Left ventricle myocardium superior (tissue), 1 donor: ENCODE data around the gene FAM168A. TPM values are rescaled to one million over a fixed set of nuclear protein-coding genes. Genes with fewer than 3 reads are reported as not detected.

ENCODE experiments used
- ATAC-seq: fragments of 200-7000 bp; cut with Tn5 transposase; one replicate; pipeline ENCODE4 v1.9.1; 2020; ENCODE audit warnings: mild to moderate bottlenecking, moderate library complexity
- DNase-seq: peaks from one replicate; pipeline ENCODE4 v3.0.0-alpha.2; 2020
- intact Hi-C: fragments of 100-400 bp; cut with micrococcal nuclease; formaldehyde crosslinking; loops from one replicate; pipeline ENCODE4 v1.11.0; 2022
- total RNA-seq: library from RNA; stranded (reverse); fragmentation: NEBNext Ultra II Directional; extraction: Animal tissue kit (Norgen Biotek cat#: 25700); gene quantifications from one replicate; pipeline ENCODE4 v1.2.1, GENCODE V29; 2021
- donor health status: DM: no; HTN: yes; CAD: no; lungs with severe emphysema.

Gene FAM168A
- total RNA-seq, 1 donor from 2014 or later = 30.6 TPM

GRCh38 chr11:73529204-73529530 lies 68.7 kb downstream of the FAM168A start:
- intact Hi-C loops = no loop called here
- no peak for DNase-seq
- ATAC-seq = no peak

DNA sequence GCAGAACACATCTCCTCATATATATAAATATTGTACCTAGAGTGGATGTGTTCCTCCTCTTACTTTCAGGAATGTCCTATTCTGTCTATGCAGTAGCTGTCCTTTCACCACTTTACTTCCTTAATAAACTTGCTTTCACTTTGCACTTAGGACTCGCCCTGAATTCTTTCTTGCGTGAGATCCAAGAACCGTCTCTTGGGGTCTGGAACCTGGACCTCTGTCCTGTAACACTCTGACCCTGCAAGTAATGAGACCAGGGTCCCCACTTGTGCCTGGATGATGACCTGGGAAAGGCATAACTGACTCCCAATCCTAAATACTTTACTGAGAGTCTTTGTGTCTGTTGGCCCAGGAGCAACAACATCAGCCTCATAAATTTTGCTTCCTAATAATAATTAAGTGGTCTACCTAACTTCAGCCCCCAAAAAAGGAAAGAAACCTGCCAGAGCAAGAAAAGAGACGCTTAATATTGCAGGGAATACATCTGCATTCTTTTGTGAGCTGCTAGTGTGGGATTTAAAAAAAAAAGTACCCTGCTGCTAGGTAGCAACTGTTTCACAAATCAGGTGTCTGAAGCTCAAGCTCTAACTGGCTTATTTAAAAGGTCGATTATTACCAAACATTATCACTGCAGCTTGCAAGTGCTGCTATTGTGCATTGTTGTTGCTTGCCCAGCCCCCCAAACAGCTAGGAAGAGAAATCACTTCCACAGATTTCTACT lies 69.3 kb downstream of the FAM168A start:
- ATAC-seq (peak; percentile 59), DNase-seq (no peak)
- intact Hi-C loops = no loop called here

DNA sequence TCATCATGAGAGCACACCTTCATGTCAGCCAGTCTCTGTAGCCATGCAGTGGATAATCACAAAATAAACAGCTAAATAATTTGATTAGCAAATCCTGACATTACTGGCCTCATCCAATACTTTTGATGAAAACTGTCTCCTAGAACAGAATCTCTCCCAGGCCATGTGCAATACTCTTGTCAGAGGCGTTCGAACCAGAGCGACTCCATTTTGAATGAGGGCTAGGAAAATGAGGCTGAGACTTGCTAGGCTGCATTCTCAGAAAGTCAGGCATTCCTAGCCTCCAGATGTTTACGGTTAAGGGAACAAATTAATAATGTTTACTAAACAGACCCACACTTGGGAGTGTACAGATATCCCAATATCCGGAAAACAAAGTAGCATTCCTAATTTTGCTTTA lies 69.9 kb downstream of the FAM168A start:
- intact Hi-C loops = no loop called here
- ATAC-seq = no peak

DNA sequence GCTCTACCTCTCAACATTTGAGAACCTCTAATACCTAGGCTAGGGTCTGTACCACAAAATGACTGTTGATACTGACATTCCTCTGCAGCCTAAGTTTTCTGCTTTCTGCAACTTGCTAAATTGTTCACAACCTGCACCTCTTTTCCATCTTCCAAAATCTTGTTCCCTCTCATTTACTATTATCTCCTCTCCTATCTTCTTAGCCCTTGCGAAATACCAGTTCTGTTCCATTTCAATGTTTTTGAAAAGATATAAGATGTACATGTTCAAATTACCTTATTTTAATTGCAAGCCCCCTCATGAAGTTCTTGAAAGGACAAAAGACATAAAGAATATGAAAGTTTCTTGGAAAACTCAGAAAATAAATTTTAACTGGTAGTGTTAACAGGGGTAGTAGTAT lies 72.3 kb downstream of the FAM168A start:
- intact Hi-C loops = no loop called here
- no peak for ATAC-seq

More for the DNA sequence above, 69.9 kb downstream of the FAM168A start:
- no peak for DNase-seq

DNA sequence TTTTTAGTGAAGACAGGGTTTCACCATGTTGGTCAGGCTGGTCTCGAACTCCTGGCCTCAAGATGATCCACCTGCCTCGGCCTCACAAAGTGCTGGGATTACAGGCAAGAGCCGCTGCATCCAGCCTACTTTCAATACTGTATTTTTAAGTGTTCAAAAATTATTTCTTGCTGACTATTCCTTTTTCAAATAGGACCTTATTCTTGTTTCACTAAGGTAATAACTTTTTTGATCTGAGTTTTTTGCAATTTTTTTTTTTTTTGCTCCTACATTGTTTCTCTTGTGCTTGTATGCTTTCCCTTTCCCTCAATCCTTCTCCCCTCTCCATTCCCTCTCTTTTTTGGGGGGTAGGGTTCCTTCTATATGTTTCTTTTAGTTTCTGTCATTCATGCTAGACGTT lies 73.1 kb downstream of the FAM168A start:
- intact Hi-C loops = no loop called here
- ATAC-seq (no peak), DNase-seq (no peak)

More for the DNA sequence above, 72.3 kb downstream of the FAM168A start:
- no peak for DNase-seq

DNA sequence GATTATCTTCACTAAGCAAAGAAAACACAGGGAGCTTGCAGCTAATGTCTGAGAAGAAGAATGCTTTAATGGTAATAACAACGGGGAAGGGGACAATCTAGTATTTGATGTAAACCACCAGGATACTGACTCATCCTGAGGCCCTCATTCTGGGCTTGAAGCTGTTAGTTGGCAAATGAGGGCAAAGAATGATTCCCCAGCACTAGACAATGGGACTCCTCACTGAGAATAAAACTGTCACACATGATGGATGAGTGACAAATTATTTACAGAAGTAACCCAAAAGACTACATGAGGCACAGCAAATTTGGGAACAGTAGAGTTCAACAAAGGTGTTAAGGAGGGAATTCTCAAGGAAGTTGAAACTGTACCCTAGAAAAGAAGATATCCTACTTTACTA lies 76.3 kb downstream of the FAM168A start:
- no peak for ATAC-seq
- no peak for DNase-seq
- intact Hi-C loops = no loop called here

DNA sequence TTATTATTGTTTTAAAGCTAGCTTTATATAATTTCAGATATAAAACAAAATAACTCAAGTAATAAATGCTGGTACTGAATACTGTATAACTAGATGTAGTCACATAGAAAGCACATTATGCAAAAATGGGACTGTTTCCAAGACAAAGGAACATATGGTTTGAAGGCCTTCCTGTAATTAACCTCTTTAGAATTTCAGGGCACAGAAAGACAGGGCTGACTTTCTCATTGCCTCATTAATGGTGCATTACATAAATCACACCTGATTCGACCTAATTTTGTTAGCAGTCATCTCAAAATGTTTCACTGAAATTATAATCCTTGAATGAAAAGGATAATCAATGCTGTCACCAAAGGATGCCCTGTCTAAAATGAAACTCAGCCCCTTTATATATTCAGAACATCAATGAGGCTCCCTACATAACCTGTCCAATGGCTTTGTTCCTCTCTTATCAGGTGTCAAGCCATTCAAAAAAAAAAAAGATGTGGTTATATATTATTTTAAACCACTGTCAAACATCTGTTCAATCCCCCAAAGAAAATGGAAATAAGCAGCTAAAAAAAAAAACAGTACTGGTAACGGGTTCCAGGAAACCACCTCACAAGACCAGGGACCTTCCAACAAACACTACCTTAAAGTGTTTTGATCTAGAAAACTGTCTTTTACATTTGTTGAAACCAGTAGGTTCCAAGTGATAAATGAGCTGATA lies 77.4 kb downstream of the FAM168A start:
- intact Hi-C loops = no loop called here
- DNase-seq (no peak), ATAC-seq (no peak)

GRCh38 chr11:73519266-73519665 lies 78.6 kb downstream of the FAM168A start:
- intact Hi-C loops = no loop called here
- no peak for ATAC-seq

GRCh38 chr11:73518195-73518594 lies 79.7 kb downstream of the FAM168A start:
- intact Hi-C loops = no loop called here
- no peak for ATAC-seq
- DNase-seq = no peak

More at GRCh38 chr11:73519266-73519665, 78.6 kb downstream of the FAM168A start:
- DNase-seq = no peak

DNA sequence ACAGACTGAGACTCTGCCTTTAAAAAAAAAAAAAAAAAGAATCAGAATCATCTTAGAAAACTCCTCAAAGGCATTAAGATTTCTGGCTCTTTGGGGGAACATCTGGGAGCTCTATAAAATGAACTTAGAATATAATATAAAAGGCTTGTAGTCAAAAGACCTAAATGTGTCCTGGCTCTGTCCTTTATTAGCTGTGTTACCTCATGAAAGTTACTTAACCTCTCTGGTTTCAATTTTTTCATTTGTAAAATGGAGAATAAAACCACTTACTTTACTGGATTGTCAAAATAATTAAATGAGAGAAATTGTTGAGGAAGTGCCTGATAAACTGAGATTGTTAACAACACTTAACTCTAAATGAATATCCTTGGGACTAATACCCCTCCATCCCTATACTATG lies 81.8 kb downstream of the FAM168A start:
- DNase-seq (no peak), ATAC-seq (no peak)
- intact Hi-C loops = no loop called here

DNA sequence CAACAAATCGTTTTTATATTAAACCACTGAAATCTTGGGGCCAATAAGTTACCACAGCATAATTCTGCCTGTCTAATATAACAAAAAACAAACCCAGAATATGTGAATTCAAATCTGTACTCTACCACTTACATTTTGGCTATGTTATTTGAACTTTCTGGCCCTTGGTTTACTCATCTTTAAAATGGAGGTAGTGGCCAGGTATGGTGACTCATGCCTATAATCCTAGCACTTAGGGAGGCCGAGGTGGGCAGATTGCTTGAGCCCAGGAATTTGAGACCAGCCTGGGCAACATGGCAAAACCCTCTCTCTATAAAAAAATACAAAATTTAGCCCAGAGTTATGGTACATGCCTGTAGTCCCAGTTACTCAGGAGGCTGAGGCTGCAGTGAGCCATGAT lies 84.2 kb downstream of the FAM168A start:
- intact Hi-C loops = no loop called here
- DNase-seq (no peak), ATAC-seq (no peak)

DNA sequence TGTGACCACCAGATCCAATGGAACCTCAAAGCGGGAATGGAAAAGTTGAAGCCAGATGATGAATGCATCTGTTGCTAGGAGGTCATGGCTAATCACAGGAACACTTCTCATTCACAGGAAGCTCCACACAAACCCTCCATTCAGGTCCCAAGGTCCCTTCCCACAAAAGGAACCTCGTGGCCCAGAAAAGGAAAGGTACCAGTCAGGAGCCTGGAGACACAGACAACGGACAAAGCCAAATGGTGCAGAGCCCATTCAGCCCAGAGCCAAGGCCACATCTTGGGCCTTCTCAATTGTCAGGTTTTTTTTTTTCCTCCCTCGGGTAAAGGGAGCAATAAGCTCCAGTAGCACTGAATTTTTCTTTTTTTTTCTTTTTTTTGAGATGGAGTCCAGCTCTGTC lies 87.0 kb downstream of the FAM168A start:
- no peak for DNase-seq
- ATAC-seq = no peak
- intact Hi-C loops = no loop called here

DNA sequence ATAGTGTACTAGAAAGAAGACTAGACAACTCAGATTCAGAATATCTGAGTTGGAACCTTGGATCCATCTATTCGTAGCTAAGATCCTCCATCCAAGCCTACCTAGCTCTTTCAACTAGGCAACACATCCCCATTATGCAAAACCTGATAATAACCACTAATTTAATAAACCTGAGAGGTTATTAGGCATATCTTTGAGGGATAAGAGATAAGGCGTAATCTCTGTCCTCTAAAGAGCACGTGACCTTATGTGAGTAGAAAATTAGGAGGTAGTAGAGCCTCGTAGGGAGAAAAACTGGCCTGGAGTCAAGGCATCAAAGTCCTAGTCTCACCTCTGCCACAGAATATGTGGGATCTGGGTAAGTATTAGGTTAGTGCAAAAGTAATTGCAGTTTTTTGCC lies 87.8 kb downstream of the FAM168A start:
- intact Hi-C loops = no loop called here
- no peak for ATAC-seq
- no peak for DNase-seq

- DNase-seq = no peak
These were observed 88.7 kb downstream of the FAM168A start for GRCh38 chr11:73509188-73509587.

GRCh38 chr11:73508243-73509176 lies 89.4 kb downstream of the FAM168A start:
- intact Hi-C loops = no loop called here
- ATAC-seq (no peak), DNase-seq (no peak)

More at GRCh38 chr11:73509188-73509587, 88.7 kb downstream of the FAM168A start:
- ATAC-seq = no peak
- intact Hi-C loops = no loop called here

GRCh38 chr11:73507086-73507485 lies 90.8 kb downstream of the FAM168A start:
- no peak for ATAC-seq
- DNase-seq = no peak

DNA sequence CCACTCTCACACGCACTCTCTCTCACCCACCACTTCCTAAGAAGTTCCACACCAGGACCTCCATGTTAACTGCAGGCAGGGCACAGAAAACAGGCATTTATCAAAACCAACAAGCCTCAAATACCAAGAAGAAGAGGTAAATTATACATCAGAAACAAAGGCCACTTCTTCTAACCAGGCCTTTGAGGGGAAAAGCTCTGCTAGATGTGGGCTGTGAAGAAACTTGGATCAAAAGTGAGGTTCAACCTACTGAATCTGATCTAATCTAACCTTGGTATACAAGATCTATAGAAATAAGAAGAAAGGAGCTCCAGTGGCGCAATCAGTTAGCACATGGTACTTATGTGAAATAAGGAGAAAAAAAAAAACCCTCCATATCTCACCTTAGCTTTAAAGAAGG lies 91.9 kb downstream of the FAM168A start:
- ATAC-seq (no peak), DNase-seq (no peak)
- intact Hi-C loops = no loop called here

More at GRCh38 chr11:73507086-73507485, 90.8 kb downstream of the FAM168A start:
- intact Hi-C loops = no loop called here

- intact Hi-C loops = no loop called here
- DNase-seq = no peak
- ATAC-seq = no peak
These were observed 99.6 kb downstream of the FAM168A start for GRCh38 chr11:73498343-73498742.

DNA sequence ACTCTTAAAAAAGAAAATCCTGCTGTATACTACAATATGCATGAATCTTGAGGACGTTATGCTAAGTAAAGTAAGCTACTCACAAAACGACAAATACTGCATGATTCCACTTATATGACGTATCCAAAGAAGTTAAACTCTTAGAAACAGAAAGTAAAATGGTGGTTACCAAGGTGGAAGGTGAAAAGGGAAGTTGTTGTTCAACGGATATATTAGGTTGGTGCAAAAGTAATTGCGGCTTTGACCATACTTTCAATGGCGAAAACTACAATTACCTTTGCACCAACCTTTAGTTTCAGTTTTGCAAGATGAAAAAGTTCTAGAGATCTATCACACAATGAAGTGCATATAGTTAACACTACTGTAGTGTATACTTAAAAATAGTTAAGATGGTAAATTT lies 101.8 kb downstream of the FAM168A start:
- intact Hi-C loops = no loop called here

DNA sequence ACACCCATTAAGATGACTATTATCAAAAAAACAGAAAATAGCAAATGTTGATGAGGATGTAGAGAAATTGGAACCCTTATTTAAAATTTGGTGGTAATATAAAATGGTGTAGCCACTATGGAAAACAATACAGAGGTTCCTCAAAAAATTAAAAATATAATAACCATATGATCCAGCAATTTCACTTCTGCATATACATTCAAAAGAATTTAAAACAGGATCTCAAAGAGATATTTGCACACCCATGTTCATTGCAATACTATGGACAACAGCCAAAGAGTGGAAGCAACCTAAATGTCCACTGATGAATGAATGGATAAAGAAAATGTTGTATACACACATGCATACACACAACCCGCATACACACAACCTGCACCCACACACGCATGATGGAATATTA lies 102.2 kb downstream of the FAM168A start:
- intact Hi-C loops = no loop called here
- ATAC-seq (no peak), DNase-seq (no peak)

More for the DNA sequence above, 101.8 kb downstream of the FAM168A start:
- ATAC-seq (no peak), DNase-seq (no peak)
